GM19035 (cell line): Measurements from ENCODE around the gene ZDHHC14.
"Not testable (repeated sequence)": the region's sequence is repeated elsewhere in the genome, so short reads cannot be mapped to it uniquely, and the experiment has no call there.

Experiments
- ATAC-seq: cut with Tn5 transposase; IDR thresholded peaks from one replicate; pipeline ENCODE4 v1.9.1; 2021; ENCODE audit not compliant: unreplicated experiment

The ZDHHC14 gene

GRCh38 chr6:157402996-157403685, 22.2 kb downstream of the ZDHHC14 start:
- ATAC-seq, result no peak

- ATAC-seq, result no peak
Observed at GRCh38 chr6:157403686-157404051, 22.7 kb downstream of the ZDHHC14 start.

- ATAC-seq, result no peak
Observed at GRCh38 chr6:157405986-157406385, 25.0 kb downstream of the ZDHHC14 start.

GRCh38 chr6:157406661-157407060, 25.7 kb downstream of the ZDHHC14 start:
- no peak for ATAC-seq

GRCh38 chr6:157407646-157408045, 26.7 kb downstream of the ZDHHC14 start:
- no peak for ATAC-seq

- not testable (repeated sequence) for ATAC-seq
Observed at GRCh38 chr6:157408427-157408826, 27.4 kb downstream of the ZDHHC14 start.

- ATAC-seq, result no peak
Observed at GRCh38 chr6:157410045-157410444, 29.1 kb downstream of the ZDHHC14 start.

GRCh38 chr6:157411368-157411767, 30.4 kb downstream of the ZDHHC14 start:
- no peak for ATAC-seq

GRCh38 chr6:157412791-157413190, 31.8 kb downstream of the ZDHHC14 start:
- no peak for ATAC-seq

GRCh38 chr6:157420497-157420896, 39.5 kb downstream of the ZDHHC14 start:
- ATAC-seq, result no peak

- no peak for ATAC-seq
Observed at GRCh38 chr6:157424491-157425020, 43.6 kb downstream of the ZDHHC14 start.

GRCh38 chr6:157427969-157428368, 47.0 kb downstream of the ZDHHC14 start:
- no peak for ATAC-seq

GRCh38 chr6:157428427-157429202, 47.6 kb downstream of the ZDHHC14 start:
- ATAC-seq, result no peak

- no peak for ATAC-seq
Observed at GRCh38 chr6:157429248-157429647, 48.3 kb downstream of the ZDHHC14 start.

- ATAC-seq, result no peak
Observed at GRCh38 chr6:157430834-157431233, 49.8 kb downstream of the ZDHHC14 start.

- no peak for ATAC-seq
Observed at GRCh38 chr6:157432231-157432891, 51.4 kb downstream of the ZDHHC14 start.

GRCh38 chr6:157432892-157433265, 51.9 kb downstream of the ZDHHC14 start:
- ATAC-seq, result no peak

- ATAC-seq, result no peak
Observed at GRCh38 chr6:157433678-157434081, 52.7 kb downstream of the ZDHHC14 start.

- ATAC-seq, result no peak
Observed at GRCh38 chr6:157434349-157435033, 53.5 kb downstream of the ZDHHC14 start.

- no peak for ATAC-seq
Observed at GRCh38 chr6:157436219-157436943, 55.4 kb downstream of the ZDHHC14 start.

GRCh38 chr6:157436944-157437336, 56.0 kb downstream of the ZDHHC14 start:
- ATAC-seq, result no peak
